ENCODE measurements around the gene SMIM15.

SMIM15 gene

GRCh38 chr5:61160497-61160896, 1.8 kb downstream of the SMIM15 start:
- DNase-seq = no peak

GRCh38 chr5:61159836-61160235, 2.4 kb downstream of the SMIM15 start:
- DNase-seq = no peak

- no peak for DNase-seq
Measured at GRCh38 chr5:61159070-61159469, 3.2 kb downstream of the SMIM15 start.

- DNase-seq = no peak
Measured at GRCh38 chr5:61151893-61152292, 10.4 kb downstream of the SMIM15 start.

- DNase-seq = no peak
Measured at GRCh38 chr5:61148515-61148914, 13.8 kb downstream of the SMIM15 start.

GRCh38 chr5:61142811-61143210, 19.5 kb downstream of the SMIM15 start:
- DNase-seq = no peak

GRCh38 chr5:61142391-61142790, 19.9 kb downstream of the SMIM15 start:
- DNase-seq = no peak

GRCh38 chr5:61141801-61142200, 20.5 kb downstream of the SMIM15 start:
- no peak for DNase-seq

GRCh38 chr5:61139931-61140330, 22.3 kb downstream of the SMIM15 start:
- no peak for DNase-seq

- no peak for DNase-seq
Measured at GRCh38 chr5:61139094-61139873, 23.0 kb downstream of the SMIM15 start.

- DNase-seq = no peak
Measured at GRCh38 chr5:61137835-61138234, 24.4 kb downstream of the SMIM15 start.

- no peak for DNase-seq
Measured at GRCh38 chr5:61132559-61132958, 29.7 kb downstream of the SMIM15 start.

GRCh38 chr5:61130289-61130688, 32.0 kb downstream of the SMIM15 start:
- DNase-seq = no peak

GRCh38 chr5:61123145-61123544, 39.1 kb downstream of the SMIM15 start:
- DNase-seq = no peak

GRCh38 chr5:61120534-61120933, 41.7 kb downstream of the SMIM15 start:
- DNase-seq = no peak

GRCh38 chr5:61119066-61119465, 43.2 kb downstream of the SMIM15 start:
- no peak for DNase-seq

- DNase-seq = no peak
Measured at GRCh38 chr5:61115968-61116367, 46.3 kb downstream of the SMIM15 start.

GRCh38 chr5:61114441-61114840, 47.8 kb downstream of the SMIM15 start:
- DNase-seq = no peak

All from nucleus accumbens (tissue), 56 donors.